MM.1S (cell line): ENCODE measurements around the gene GJD4.

Source experiments
- DNase-seq: peaks from one replicate; pipeline ENCODE4 v3.0.0-alpha.2; 2015
- H2AFZ ChIP-seq: fragments of 300-600 bp; sonication (generic); 2 replicates; pipeline ENCODE4 v1.6.0; 2016; ENCODE audit warnings: antibody characterized with exemption, low read length
- H3F3A ChIP-seq: fragments of 300-600 bp; sonication (generic); 2 replicates; pipeline ENCODE4 v1.6.1; 2016; ENCODE audit warnings: mild to moderate bottlenecking, antibody characterized with exemption, low read length, moderate library complexity, mixed read lengths; ENCODE audit not compliant: insufficient read depth
- H3K27ac ChIP-seq: fragments of 300-600 bp; sonication (generic); 2 replicates; pipeline ENCODE4 v1.5.1; 2016; ENCODE audit warnings: mild to moderate bottlenecking, low read length
- H3K27me3 ChIP-seq: fragments of 300-600 bp; sonication (generic); replicated peaks from 2 replicates; pipeline ENCODE4 v1.6.0; 2016; ENCODE audit warnings: low read length; ENCODE audit not compliant: insufficient read depth
- H3K36me3 ChIP-seq: fragments of 300-600 bp; sonication (generic); replicated peaks from 2 replicates; pipeline ENCODE4 v1.6.1; 2016; ENCODE audit warnings: mild to moderate bottlenecking, low read length, mixed read lengths; ENCODE audit not compliant: insufficient read depth
- H3K4me1 ChIP-seq: fragments of 300-600 bp; sonication (generic); 2 replicates; pipeline ENCODE4 v1.6.1; 2016; ENCODE audit warnings: low read length, mixed read lengths
- H3K4me2 ChIP-seq: fragments of 300-600 bp; sonication (generic); 2 replicates; pipeline ENCODE4 v1.6.0; 2016; ENCODE audit warnings: low read depth, low read length
- H3K4me3 ChIP-seq: fragments of 300-600 bp; sonication (generic); 2 replicates; pipeline ENCODE4 v1.5.1; 2016; ENCODE audit warnings: low read length, mixed read lengths
- H3K79me2 ChIP-seq: fragments of 300-600 bp; sonication (generic); 2 replicates; pipeline ENCODE4 v1.6.1; 2016; ENCODE audit warnings: mixed run types, low read length, mixed read lengths
- H3K9ac ChIP-seq: fragments of 300-600 bp; sonication (generic); 2 replicates; pipeline ENCODE4 v1.6.1; 2016; ENCODE audit warnings: low read length, mixed read lengths
- H3K9me2 ChIP-seq: fragments of 300-600 bp; sonication (generic); replicated peaks from 2 replicates; pipeline ENCODE4 v1.6.1; 2016; ENCODE audit warnings: mild to moderate bottlenecking, low read length, mixed read lengths; ENCODE audit not compliant: insufficient read depth
- H3K9me3 ChIP-seq: fragments of 300-600 bp; sonication (generic); replicated peaks from 2 replicates; pipeline ENCODE4 v1.6.1; 2016; ENCODE audit warnings: mild to moderate bottlenecking, low read length, mixed read lengths; ENCODE audit not compliant: insufficient read depth
- H4K20me1 ChIP-seq: fragments of 300-600 bp; sonication (generic); 2 replicates; pipeline ENCODE4 v1.6.1; 2016; ENCODE audit warnings: mild to moderate bottlenecking, low read length, moderate library complexity, mixed read lengths; ENCODE audit not compliant: insufficient read depth
- EZH2 ChIP-seq: fragments of 300-600 bp; sonication (generic); optimal IDR thresholded peaks from 2 replicates; pipeline ENCODE3; 2017; ENCODE audit warnings: low read depth, mild to moderate bottlenecking, antibody characterized with exemption, low read length, mixed read lengths
- EZH2phosphoT487 ChIP-seq: fragments of 300-600 bp; sonication (generic); IDR thresholded peaks from 2 replicates; pipeline ENCODE4 v1.6.1; 2018; ENCODE audit warnings: antibody characterized with exemption, low read length
- TF ChIP-seq, protein P1 (sequence below): fragments of 300-600 bp; sonication (generic); IDR thresholded peaks from 2 replicates; pipeline ENCODE4 v1.5.1; 2016; ENCODE audit warnings: antibody characterized with exemption, low read length, mixed read lengths

Gene GJD4

DNA sequence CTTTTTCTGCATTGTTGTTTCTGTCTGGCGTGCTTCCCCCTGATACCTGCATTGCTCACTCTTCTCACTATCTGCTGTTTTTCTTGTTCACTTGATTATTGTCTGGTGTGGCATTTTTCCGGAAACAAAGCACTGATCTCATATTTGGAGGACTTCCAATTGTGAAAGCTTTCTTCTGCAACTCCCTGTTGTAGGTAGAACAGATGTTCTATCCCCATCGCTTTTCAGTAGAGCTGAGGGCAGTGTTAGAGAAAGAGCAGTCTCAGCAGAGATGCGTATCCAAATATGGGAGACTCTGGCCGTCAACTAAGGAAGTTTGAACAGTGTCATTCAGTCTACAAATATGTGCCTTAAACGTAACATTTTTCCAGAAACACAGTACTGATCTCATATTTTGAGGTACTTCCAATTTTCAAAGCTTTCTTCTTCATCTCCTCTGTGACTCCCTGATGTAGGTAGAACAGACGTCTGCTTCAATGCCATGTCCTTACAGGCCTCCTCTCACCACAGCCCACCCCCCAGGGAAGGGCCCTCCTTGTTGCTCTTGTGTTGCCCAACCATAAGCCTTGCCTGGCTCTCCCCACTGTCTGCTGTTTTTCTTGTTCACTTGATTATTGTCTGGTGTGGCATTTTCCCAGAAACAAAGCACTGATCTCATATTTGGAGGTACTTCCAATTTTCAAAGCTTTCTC is 27.1 kb upstream of the GJD4 start:
- no peak overlapping the region for H3K9ac ChIP-seq
- no peak for DNase-seq
- no peaks in the 10 kb centered on the region for H3K36me3 ChIP-seq
- no peak overlapping the region for H3K4me2 ChIP-seq
- no peak overlapping the region for H3K27ac ChIP-seq
- no peaks in the 10 kb centered on the region for H3K27me3 ChIP-seq
- H2AFZ ChIP-seq, result no peak overlapping the region
- H3K4me1 ChIP-seq, result no peaks in the 10 kb centered on the region
- no peaks in the 10 kb centered on the region for H3K9me2 ChIP-seq
- H3K9me3 ChIP-seq, result no peaks in the 10 kb centered on the region
- TF ChIP-seq EZH2 (no peak), EZH2phosphoT487 (no peak)
- H3K4me3 ChIP-seq, result no peak overlapping the region
- no peaks in the 10 kb centered on the region for H3K79me2 ChIP-seq
- H4K20me1 ChIP-seq, result no peaks in the 10 kb centered on the region
- H3F3A ChIP-seq, result no peaks in the 10 kb centered on the region

DNA sequence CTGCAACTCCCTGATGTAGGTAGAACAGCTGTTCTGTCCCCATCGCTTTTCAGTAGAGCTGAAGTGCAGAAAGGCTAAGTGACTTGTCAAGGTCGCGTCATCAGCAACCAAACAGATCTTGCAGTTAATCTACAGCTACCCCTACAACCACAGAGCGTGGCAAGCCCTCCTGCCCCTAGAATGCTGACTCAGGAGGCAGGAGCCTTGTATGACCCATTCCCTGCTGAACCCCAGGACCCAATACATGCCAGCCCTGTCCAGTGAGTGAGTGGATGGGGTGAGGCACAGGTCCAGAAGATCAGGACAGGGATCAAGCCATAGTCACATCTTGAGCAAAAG is 26.6 kb upstream of the GJD4 start:
- Histone ChIP-seq H2AFZ (no peak overlapping the region), H4K20me1 (no peaks in the 10 kb centered on the region), H3K9ac (no peak overlapping the region), H3K4me2 (no peak overlapping the region), H3K9me3 (no peaks in the 10 kb centered on the region), H3F3A (no peaks in the 10 kb centered on the region), H3K9me2 (no peaks in the 10 kb centered on the region), H3K27me3 (no peaks in the 10 kb centered on the region), H3K4me3 (no peak overlapping the region), H3K4me1 (no peaks in the 10 kb centered on the region), H3K27ac (no peak overlapping the region), H3K36me3 (no peaks in the 10 kb centered on the region), H3K79me2 (no peaks in the 10 kb centered on the region)
- TF ChIP-seq, protein P1, sequence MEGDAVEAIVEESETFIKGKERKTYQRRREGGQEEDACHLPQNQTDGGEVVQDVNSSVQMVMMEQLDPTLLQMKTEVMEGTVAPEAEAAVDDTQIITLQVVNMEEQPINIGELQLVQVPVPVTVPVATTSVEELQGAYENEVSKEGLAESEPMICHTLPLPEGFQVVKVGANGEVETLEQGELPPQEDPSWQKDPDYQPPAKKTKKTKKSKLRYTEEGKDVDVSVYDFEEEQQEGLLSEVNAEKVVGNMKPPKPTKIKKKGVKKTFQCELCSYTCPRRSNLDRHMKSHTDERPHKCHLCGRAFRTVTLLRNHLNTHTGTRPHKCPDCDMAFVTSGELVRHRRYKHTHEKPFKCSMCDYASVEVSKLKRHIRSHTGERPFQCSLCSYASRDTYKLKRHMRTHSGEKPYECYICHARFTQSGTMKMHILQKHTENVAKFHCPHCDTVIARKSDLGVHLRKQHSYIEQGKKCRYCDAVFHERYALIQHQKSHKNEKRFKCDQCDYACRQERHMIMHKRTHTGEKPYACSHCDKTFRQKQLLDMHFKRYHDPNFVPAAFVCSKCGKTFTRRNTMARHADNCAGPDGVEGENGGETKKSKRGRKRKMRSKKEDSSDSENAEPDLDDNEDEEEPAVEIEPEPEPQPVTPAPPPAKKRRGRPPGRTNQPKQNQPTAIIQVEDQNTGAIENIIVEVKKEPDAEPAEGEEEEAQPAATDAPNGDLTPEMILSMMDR, result no peak
- no peak for TF ChIP-seq EZH2
- TF ChIP-seq EZH2phosphoT487, result no peak
- no peak for DNase-seq

DNA sequence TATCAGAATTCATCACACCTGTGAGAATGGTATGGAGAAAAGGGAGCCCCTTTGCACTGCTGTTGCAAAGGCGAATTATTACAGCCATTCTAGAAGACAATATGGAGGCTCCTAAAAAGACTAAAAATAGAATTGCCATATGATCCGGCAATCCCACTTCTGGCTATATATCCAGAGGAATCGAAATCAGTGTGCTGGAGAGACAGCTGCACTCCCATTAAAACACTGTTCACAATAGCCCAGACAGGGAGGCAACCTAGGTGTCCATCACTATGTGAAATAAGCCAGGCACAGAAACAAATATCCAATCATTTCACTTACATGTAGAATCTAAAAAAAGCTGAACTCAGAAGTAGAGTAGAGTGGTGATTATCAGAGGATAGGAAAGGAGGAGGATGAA is 26.0 kb upstream of the GJD4 start:
- no peak for DNase-seq

More for the DNA sequence above, 26.0 kb upstream of the GJD4 start:
- Histone ChIP-seq H3K9me2 (no peaks in the 10 kb centered on the region), H3F3A (no peaks in the 10 kb centered on the region), H3K4me3 (no peak overlapping the region), H3K4me2 (no peak overlapping the region), H3K9ac (no peak overlapping the region), H3K9me3 (no peaks in the 10 kb centered on the region), H4K20me1 (no peaks in the 10 kb centered on the region), H2AFZ (no peak overlapping the region), H3K4me1 (no peaks in the 10 kb centered on the region), H3K27me3 (no peaks in the 10 kb centered on the region), H3K36me3 (no peaks in the 10 kb centered on the region), H3K79me2 (no peaks in the 10 kb centered on the region), H3K27ac (no peak overlapping the region)
- TF ChIP-seq EZH2 (no peak), EZH2phosphoT487 (no peak)
- TF ChIP-seq, protein P1, result no peak
